Measurements from ENCODE around the gene SNRPA1.

- TF ChIP-seq CTCF (IDR thresholded peaks at IDR 0.05; ENCODE audit: low read depth, low read length) (peak; percentile 64), POLR2A (IDR thresholded peaks at IDR 0.05; ENCODE audit: extremely low read depth, insufficient read length) (no peak), MYC (IDR thresholded peaks at IDR 0.05; ENCODE audit: low read depth, low read length) (no peak)
These were observed 6.0 kb downstream of the SNRPA1 start for GRCh38 chr15:101288905-101289513.
